Measurements from ENCODE around the gene KIRREL3. TPM values are rescaled to one million over a fixed set of nuclear protein-coding genes. Genes with fewer than 3 reads are reported as not detected.

KIRREL3 gene
- total RNA-seq, 1 experiment from 2014 or later, result 2.2 TPM

GRCh38 chr11:126522606-126523005 is 478.0 kb downstream of the KIRREL3 start:
- intact Hi-C loops (cut with micrococcal nuclease; ENCODE audit: unreplicated experiment), result no loop called here
- no peak for DNase-seq
- Histone ChIP-seq H3K36me3 (ENCODE audit: low read depth) (no peaks in the 10 kb centered on the region), H3K9me2 (ENCODE audit: insufficient read depth) (no peaks in the 10 kb centered on the region), H3K9me3 (ENCODE audit: insufficient read depth, low read depth) (no peaks in the 10 kb centered on the region), H3K4me3 (no peak overlapping the region), H3K4me2 (no peak overlapping the region), H3K4me1 (replicated peaks; ENCODE audit: insufficient read depth) (no peaks in the 10 kb centered on the region), H3K27me3 (ENCODE audit: insufficient read depth, low read depth) (peaks cover 100% of the 10 kb centered on the region), H4K20me1 (ENCODE audit: insufficient read depth) (no peaks in the 10 kb centered on the region), H3K27ac (no peak overlapping the region), H3F3A (ENCODE audit: insufficient read depth, low read depth) (no peaks in the 10 kb centered on the region), H2AFZ (no peak overlapping the region), H3K79me2 (ENCODE audit: low read depth) (no peaks in the 10 kb centered on the region)
- TF ChIP-seq EZH2 (IDR thresholded peaks at IDR 0.05; ENCODE audit: low read depth), result no peak
- no peak for TF ChIP-seq CTCF (conservative IDR thresholded peaks at IDR 0.05)
- POLR2A ChIA-PET (ENCODE audit: unreplicated experiment), result no interaction called here
- CTCF ChIA-PET, result no interaction called here
- no TSS peak for BruUV-seq (replicated peaks)

- Histone ChIP-seq H3K9me3 (ENCODE audit: insufficient read depth, low read depth) (no peaks in the 10 kb centered on the region), H3K9me2 (ENCODE audit: insufficient read depth) (no peaks in the 10 kb centered on the region), H4K20me1 (ENCODE audit: insufficient read depth) (no peaks in the 10 kb centered on the region), H3K4me3 (no peak overlapping the region), H3K36me3 (ENCODE audit: low read depth) (no peaks in the 10 kb centered on the region), H2AFZ (no peak overlapping the region), H3K4me2 (no peak overlapping the region), H3K79me2 (ENCODE audit: low read depth) (no peaks in the 10 kb centered on the region), H3F3A (ENCODE audit: insufficient read depth, low read depth) (no peaks in the 10 kb centered on the region), H3K27ac (no peak overlapping the region), H3K4me1 (replicated peaks; ENCODE audit: insufficient read depth) (no peaks in the 10 kb centered on the region), H3K27me3 (ENCODE audit: insufficient read depth, low read depth) (peaks cover 100% of the 10 kb centered on the region)
- no TSS peak for BruUV-seq (replicated peaks)
- no peak for DNase-seq
- CTCF ChIA-PET, result no interaction called here
- POLR2A ChIA-PET (ENCODE audit: unreplicated experiment), result no interaction called here
- TF ChIP-seq EZH2 (IDR thresholded peaks at IDR 0.05; ENCODE audit: low read depth), result no peak
- no peak for TF ChIP-seq CTCF (conservative IDR thresholded peaks at IDR 0.05)
- intact Hi-C loops (cut with micrococcal nuclease; ENCODE audit: unreplicated experiment), result no loop called here
Measured at GRCh38 chr11:126522152-126522551, 478.4 kb downstream of the KIRREL3 start.

DNA sequence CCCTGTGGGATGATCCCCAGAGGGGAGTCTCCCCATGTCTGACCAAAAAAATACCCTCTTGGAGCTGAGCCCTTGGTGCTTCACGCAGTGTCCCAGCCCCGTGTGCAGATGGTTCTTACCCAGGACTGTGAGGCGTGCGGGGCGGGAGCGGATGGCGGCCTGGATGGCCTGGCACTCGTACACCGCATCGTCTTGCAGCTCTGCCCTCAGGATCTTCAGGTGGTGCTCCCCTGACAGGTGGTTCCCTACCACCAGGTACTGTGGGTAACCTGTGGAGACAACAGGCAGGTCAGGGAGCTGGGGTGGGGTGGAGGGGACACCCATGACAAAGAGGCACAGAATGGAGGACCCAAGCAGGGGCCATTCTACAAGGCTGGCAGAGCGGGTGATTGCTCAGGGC is 479.4 kb downstream of the KIRREL3 start:
- Histone ChIP-seq H3K4me3 (no peak overlapping the region), H2AFZ (no peak overlapping the region), H3K9me2 (ENCODE audit: insufficient read depth) (no peaks in the 10 kb centered on the region), H3K4me2 (no peak overlapping the region), H3K27ac (no peak overlapping the region), H3K27me3 (ENCODE audit: insufficient read depth, low read depth) (peaks cover 100% of the 10 kb centered on the region), H3K36me3 (ENCODE audit: low read depth) (no peaks in the 10 kb centered on the region), H4K20me1 (ENCODE audit: insufficient read depth) (no peaks in the 10 kb centered on the region), H3K79me2 (ENCODE audit: low read depth) (no peaks in the 10 kb centered on the region), H3K9me3 (ENCODE audit: insufficient read depth, low read depth) (no peaks in the 10 kb centered on the region), H3F3A (ENCODE audit: insufficient read depth, low read depth) (no peaks in the 10 kb centered on the region), H3K4me1 (replicated peaks; ENCODE audit: insufficient read depth) (no peaks in the 10 kb centered on the region)
- BruUV-seq (replicated peaks), result no TSS peak
- no peak for DNase-seq
- no peak for TF ChIP-seq CTCF (conservative IDR thresholded peaks at IDR 0.05)
- no peak for TF ChIP-seq EZH2 (IDR thresholded peaks at IDR 0.05; ENCODE audit: low read depth)
- intact Hi-C loops (cut with micrococcal nuclease; ENCODE audit: unreplicated experiment), result no loop called here
- CTCF ChIA-PET, result no interaction called here
- POLR2A ChIA-PET (ENCODE audit: unreplicated experiment), result no interaction called here
